HG02840 (cell line): ENCODE results near the gene ATAD2B.
A peak's percentile ranks its signal among the peaks of the same experiment; 100 is the strongest.
"Not testable (repeated sequence)": the region's sequence is repeated elsewhere in the genome, so short reads cannot be mapped to it uniquely, and the experiment has no call there.

Experiments used
- ATAC-seq: cut with Tn5 transposase; IDR thresholded peaks from one replicate; pipeline ENCODE4 v1.9.1; 2021; ENCODE audit warnings: mild to moderate bottlenecking, moderate library complexity, moderate number of reproducible peaks; ENCODE audit not compliant: unreplicated experiment, low FRiP score

The ATAD2B gene

GRCh38 chr2:23753291-23754010, 173.5 kb downstream of the ATAD2B start:
- no peak for ATAC-seq

GRCh38 chr2:23751747-23752265, 175.1 kb downstream of the ATAD2B start:
- no peak for ATAC-seq

- ATAC-seq = peak; percentile 21
Measured at GRCh38 chr2:23746141-23746863, 180.6 kb downstream of the ATAD2B start.

GRCh38 chr2:23745726-23746105, 181.2 kb downstream of the ATAD2B start:
- peak; percentile 71 for ATAC-seq

GRCh38 chr2:23745068-23745725, 181.7 kb downstream of the ATAD2B start:
- ATAC-seq = no peak

- ATAC-seq = not testable (repeated sequence)
Measured at GRCh38 chr2:23736783-23737182, 190.1 kb downstream of the ATAD2B start.

GRCh38 chr2:23734416-23734815, 192.5 kb downstream of the ATAD2B start:
- ATAC-seq = no peak

GRCh38 chr2:23723029-23723428, 203.9 kb downstream of the ATAD2B start:
- ATAC-seq = not testable (repeated sequence)

GRCh38 chr2:23722255-23722654, 204.7 kb downstream of the ATAD2B start:
- no peak for ATAC-seq

GRCh38 chr2:23721454-23721826, 205.5 kb downstream of the ATAD2B start:
- no peak for ATAC-seq

- no peak for ATAC-seq
Measured at GRCh38 chr2:23720705-23721453, 206.0 kb downstream of the ATAD2B start.

- no peak for ATAC-seq
Measured at GRCh38 chr2:23719716-23720115, 207.2 kb downstream of the ATAD2B start.

- ATAC-seq = no peak
Measured at GRCh38 chr2:23718931-23719700, 207.8 kb downstream of the ATAD2B start.

- ATAC-seq = no peak
Measured at GRCh38 chr2:23713351-23713750, 213.6 kb downstream of the ATAD2B start.

GRCh38 chr2:23712756-23713151, 214.2 kb downstream of the ATAD2B start:
- ATAC-seq = no peak

- ATAC-seq = no peak
Measured at GRCh38 chr2:23711979-23712755, 214.8 kb downstream of the ATAD2B start.

- no peak for ATAC-seq
Measured at GRCh38 chr2:23709311-23709710, 217.6 kb downstream of the ATAD2B start.

- ATAC-seq = no peak
Measured at GRCh38 chr2:23708771-23709170, 218.2 kb downstream of the ATAD2B start.

GRCh38 chr2:23707096-23707495, 219.8 kb downstream of the ATAD2B start:
- no peak for ATAC-seq
